ENCODE measurements around the gene HTR3D. TPM values are rescaled to one million over a fixed set of nuclear protein-coding genes. Genes with fewer than 3 reads are reported as not detected.
"Not testable (repeated sequence)": the region's sequence is repeated elsewhere in the genome, so short reads cannot be mapped to it uniquely, and the experiment has no call there.

Gene HTR3D
- polyA plus RNA-seq, 4 donors, result not detected

DNA sequence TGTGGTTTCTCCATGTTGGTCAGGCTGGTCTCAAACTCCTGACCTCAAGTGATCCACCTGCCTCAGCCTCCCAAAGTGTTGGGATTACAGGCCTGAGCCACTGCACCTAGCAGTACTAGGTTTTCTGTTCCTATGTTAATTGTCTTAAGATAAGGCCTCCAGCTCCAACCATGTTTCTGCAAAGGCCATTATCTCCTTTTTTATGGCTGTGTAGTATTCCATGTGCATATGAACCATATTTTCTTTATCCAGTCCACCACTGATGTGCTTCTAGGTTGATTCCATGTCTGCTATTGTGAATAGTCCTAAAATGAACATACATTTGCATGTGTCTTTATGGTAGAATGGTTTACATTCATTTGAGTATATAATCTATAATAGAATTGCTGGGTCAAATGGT lies 31.1 kb downstream of the HTR3D start:
- DNase-seq (ENCODE audit: low read depth in 4 of 4, low spot score in 2 of 4), result no peak

- DNase-seq (ENCODE audit: low read depth in 4 of 4, low spot score in 2 of 4), result no peak
Measured at GRCh38 chr3:184066211-184066610, 34.7 kb downstream of the HTR3D start.

- no peak for DNase-seq (ENCODE audit: low read depth in 4 of 4, low spot score in 2 of 4)
Measured at GRCh38 chr3:184067573-184068055, 36.1 kb downstream of the HTR3D start.

- no peak for DNase-seq (ENCODE audit: low read depth in 4 of 4, low spot score in 2 of 4)
Measured at GRCh38 chr3:184068344-184068743, 36.8 kb downstream of the HTR3D start.

DNA sequence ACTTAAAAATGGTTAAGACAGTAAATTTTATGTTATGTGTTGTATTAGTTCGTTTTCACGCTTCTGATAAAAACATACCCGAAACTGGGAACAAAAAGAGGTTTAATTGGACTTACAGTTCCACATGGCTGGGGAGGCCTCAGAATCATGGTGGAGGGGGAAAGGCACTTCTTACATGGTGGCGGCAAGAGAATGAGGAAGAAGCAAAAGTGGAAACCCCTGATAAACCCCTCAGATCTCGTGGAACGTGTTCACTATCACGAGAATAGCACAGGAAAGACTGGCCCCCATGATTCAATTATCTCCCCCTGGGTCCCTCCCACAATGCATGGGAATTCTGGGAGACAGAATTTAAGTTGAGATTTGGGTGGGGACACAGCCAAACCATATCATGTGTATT lies 39.6 kb downstream of the HTR3D start:
- DNase-seq (ENCODE audit: low read depth in 4 of 4, low spot score in 2 of 4), result not testable (repeated sequence)

GRCh38 chr3:184073621-184074020 lies 42.1 kb downstream of the HTR3D start:
- DNase-seq (ENCODE audit: low read depth in 4 of 4, low spot score in 2 of 4), result no peak

DNA sequence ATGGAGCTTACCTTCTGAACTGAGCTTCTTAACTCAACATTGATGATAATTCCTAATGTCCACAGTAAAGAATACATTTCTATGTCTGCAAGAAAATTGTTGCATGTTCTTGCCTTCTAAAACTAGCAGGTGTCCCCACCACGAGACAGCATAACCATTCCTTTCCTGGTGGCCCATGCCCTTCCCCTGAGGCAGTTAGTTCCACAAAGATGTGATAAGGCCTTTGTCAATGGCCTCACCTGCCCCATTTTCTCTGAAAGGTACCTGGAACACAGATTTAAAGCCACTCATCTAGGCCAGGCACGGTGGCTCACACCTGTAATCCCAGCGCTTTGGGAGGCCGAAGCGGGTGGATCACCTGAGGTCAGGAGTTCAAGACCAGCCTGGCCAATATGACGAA lies 44.4 kb downstream of the HTR3D start:
- no peak for DNase-seq (ENCODE audit: low read depth in 4 of 4, low spot score in 2 of 4)

- no peak for DNase-seq (ENCODE audit: low read depth in 4 of 4, low spot score in 2 of 4)
Measured at GRCh38 chr3:184077881-184078280, 46.3 kb downstream of the HTR3D start.

- no peak for DNase-seq (ENCODE audit: low read depth in 4 of 4, low spot score in 2 of 4)
Measured at GRCh38 chr3:184078851-184079250, 47.3 kb downstream of the HTR3D start.

- no peak for DNase-seq (ENCODE audit: low read depth in 4 of 4, low spot score in 2 of 4)
Measured at GRCh38 chr3:184081116-184081830, 49.7 kb downstream of the HTR3D start.

- DNase-seq (ENCODE audit: low read depth in 4 of 4, low spot score in 2 of 4), result no peak
Measured at GRCh38 chr3:184082034-184082433, 50.5 kb downstream of the HTR3D start.

DNA sequence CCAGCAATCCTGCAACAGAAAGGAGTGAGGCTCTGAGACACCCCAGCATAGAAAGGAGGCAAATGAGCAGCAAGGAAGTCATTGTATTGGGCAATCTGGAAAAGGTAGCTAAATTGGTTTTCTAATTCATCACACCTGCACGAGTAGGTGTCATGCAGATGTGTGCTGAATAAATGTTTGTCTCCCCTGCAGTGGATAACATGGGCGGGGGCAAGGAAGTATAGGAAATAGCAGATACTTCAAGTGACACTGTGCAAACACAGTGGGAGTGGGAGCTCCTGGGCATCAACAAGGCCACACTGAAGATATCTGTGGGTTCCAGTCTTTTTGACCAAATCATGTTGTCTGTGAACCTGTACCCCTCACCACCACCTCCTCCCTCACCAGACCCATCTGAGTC lies 50.9 kb downstream of the HTR3D start:
- no peak for DNase-seq (ENCODE audit: low read depth in 4 of 4, low spot score in 2 of 4)

DNA sequence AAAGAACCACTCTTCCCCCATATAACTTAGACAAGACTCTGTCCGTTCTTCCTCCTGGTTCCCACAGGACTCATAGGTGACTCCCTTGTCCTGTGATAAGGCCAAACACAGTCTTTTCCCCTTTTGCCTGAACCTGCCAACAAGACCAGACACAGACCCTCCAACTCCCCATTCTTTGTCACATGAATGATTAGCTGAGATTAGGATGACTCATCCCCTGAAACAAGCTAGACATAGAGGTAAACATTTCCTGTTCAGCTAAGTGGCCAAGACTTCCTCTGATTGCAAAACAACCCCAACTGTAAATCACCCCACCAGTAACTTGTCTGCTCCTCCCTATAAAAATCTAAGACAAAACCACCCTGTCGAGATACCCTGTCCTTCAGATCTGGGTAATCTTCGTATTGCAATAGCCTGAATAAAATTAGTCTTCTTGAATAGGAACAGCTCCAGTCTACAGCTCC lies 53.9 kb downstream of the HTR3D start:
- DNase-seq (ENCODE audit: low read depth in 4 of 4, low spot score in 2 of 4), result no peak

Other genes with a start within 250 kb of the HTR3D start
- 1 to 10 TPM in 3 of 4 donors, under 1 TPM in 1; 0.58 to 1.6 (median 1.3) TPM for gene MAP6D1, start 206.2 kb upstream of the HTR3D start, polyA plus RNA-seq (ENCODE audit: insufficient read length in 4 of 4)
- gene PARL, start 146.9 kb upstream of the HTR3D start, polyA plus RNA-seq (ENCODE audit: insufficient read length in 4 of 4), result 10 to 100 TPM; 47.7 to 59.3 (median 56.8) TPM
- gene ABCC5, start 13.9 kb upstream of the HTR3D start, polyA plus RNA-seq (ENCODE audit: insufficient read length in 4 of 4), result 10 to 100 TPM; 36.9 to 75.1 (median 60.8) TPM
- gene HTR3C, start 21.3 kb downstream of the HTR3D start, polyA plus RNA-seq (ENCODE audit: insufficient read length in 4 of 4), result not detected
- not detected for gene HTR3E, start 65.3 kb downstream of the HTR3D start, polyA plus RNA-seq (ENCODE audit: insufficient read length in 4 of 4)
- gene EIF2B5, start 103.6 kb downstream of the HTR3D start, polyA plus RNA-seq (ENCODE audit: insufficient read length in 4 of 4), result 10 to 100 TPM; 42.7 to 57.6 (median 52.9) TPM
- gene DVL3, start 123.6 kb downstream of the HTR3D start, polyA plus RNA-seq (ENCODE audit: insufficient read length in 4 of 4), result 100 to 1,000 TPM in 1 of 4 donors, 10 to 100 TPM in 3; 61.3 to 108 (median 82.1) TPM
- 100 to 1,000 TPM; 337 to 397 (median 345) TPM for gene AP2M1, start 143.1 kb downstream of the HTR3D start, polyA plus RNA-seq (ENCODE audit: insufficient read length in 4 of 4)
- gene ABCF3, start 154.5 kb downstream of the HTR3D start, polyA plus RNA-seq (ENCODE audit: insufficient read length in 4 of 4), result 10 to 100 TPM; 52.0 to 70.9 (median 65.5) TPM
- 1 to 10 TPM; 1.8 to 2.8 (median 2.2) TPM for gene VWA5B2, start 197.8 kb downstream of the HTR3D start, polyA plus RNA-seq (ENCODE audit: insufficient read length in 4 of 4)
- gene ALG3, start 217.2 kb downstream of the HTR3D start, polyA plus RNA-seq (ENCODE audit: insufficient read length in 4 of 4), result 10 to 100 TPM; 29.1 to 40.4 (median 34.3) TPM
- gene EEF1AKMT4, start 217.9 kb downstream of the HTR3D start, polyA plus RNA-seq (ENCODE audit: insufficient read length in 4 of 4), result 1 to 10 TPM; 2.3 to 3.8 (median 2.8) TPM
- under 1 TPM; 0.13 to 0.36 (median 0.22) TPM for gene CAMK2N2, start 229.8 kb downstream of the HTR3D start, polyA plus RNA-seq (ENCODE audit: insufficient read length in 4 of 4)
- under 1 TPM in 2 of 4 donors, not detected in 2; 0.08 to 0.14 TPM for gene ECE2, start 244.3 kb downstream of the HTR3D start, polyA plus RNA-seq (ENCODE audit: insufficient read length in 4 of 4)

Measured in left renal cortex interstitium (tissue), 4 donors.